ENCODE results near the gene B4GALT5.

DNA sequence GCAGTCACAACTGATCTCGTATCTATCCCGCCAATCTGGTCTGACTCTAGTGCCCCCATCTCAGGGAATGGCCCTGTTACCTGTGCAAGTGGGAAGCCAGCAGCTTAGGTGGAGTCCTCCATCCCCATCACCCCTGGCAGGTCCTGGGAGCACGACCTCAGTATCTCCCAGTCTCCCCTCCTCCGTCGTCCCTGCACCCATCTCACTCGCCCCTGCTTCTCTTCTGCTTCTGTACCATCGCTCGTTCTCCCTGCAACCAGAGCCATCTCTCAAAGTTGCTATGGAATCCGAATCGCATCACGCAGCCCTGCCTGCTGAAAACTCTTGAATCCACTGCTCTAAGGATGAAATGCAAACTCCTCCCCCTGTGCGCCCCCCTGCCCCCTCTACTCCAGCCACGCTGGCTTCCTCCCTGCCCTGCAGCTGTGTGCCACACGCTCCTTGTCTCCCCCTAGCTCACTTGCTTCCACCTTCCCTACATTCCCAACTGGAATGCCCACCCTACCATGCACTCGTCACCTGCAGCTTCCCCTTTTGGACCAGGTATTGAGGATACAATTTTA, 81.7 kb downstream of the B4GALT5 start:
- TF ChIP-seq, protein P1, sequence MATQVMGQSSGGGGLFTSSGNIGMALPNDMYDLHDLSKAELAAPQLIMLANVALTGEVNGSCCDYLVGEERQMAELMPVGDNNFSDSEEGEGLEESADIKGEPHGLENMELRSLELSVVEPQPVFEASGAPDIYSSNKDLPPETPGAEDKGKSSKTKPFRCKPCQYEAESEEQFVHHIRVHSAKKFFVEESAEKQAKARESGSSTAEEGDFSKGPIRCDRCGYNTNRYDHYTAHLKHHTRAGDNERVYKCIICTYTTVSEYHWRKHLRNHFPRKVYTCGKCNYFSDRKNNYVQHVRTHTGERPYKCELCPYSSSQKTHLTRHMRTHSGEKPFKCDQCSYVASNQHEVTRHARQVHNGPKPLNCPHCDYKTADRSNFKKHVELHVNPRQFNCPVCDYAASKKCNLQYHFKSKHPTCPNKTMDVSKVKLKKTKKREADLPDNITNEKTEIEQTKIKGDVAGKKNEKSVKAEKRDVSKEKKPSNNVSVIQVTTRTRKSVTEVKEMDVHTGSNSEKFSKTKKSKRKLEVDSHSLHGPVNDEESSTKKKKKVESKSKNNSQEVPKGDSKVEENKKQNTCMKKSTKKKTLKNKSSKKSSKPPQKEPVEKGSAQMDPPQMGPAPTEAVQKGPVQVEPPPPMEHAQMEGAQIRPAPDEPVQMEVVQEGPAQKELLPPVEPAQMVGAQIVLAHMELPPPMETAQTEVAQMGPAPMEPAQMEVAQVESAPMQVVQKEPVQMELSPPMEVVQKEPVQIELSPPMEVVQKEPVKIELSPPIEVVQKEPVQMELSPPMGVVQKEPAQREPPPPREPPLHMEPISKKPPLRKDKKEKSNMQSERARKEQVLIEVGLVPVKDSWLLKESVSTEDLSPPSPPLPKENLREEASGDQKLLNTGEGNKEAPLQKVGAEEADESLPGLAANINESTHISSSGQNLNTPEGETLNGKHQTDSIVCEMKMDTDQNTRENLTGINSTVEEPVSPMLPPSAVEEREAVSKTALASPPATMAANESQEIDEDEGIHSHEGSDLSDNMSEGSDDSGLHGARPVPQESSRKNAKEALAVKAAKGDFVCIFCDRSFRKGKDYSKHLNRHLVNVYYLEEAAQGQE (IDR thresholded peaks at IDR 0.05; ENCODE audit: insufficient read depth in 1 of 2, low read depth in 2 of 2, low read length in 2 of 2), result no peak
- TF ChIP-seq FOXP2 (optimal IDR thresholded peaks at IDR 0.05; ENCODE audit: borderline replicate concordance, extremely low read depth, extremely low read length, insufficient read depth) (no peak), SIN3A (IDR thresholded peaks at IDR 0.05; ENCODE audit: borderline replicate concordance, insufficient read depth, low read length) (no peak), POLR2AphosphoS5 (IDR thresholded peaks at IDR 0.05; ENCODE audit: low read depth, low read length) (no peak), TAF1 (IDR thresholded peaks at IDR 0.05; ENCODE audit: borderline replicate concordance, insufficient read depth, low read length) (no peak)

Measured in PFSK-1 (cell line).